NCI-H2227 (cell line): ENCODE data around the gene TPM2.

Source experiments
- DNase-seq: peaks from one replicate; lab custom pipeline; 2025; ENCODE audit not compliant: unreplicated experiment; lab: John Stamatoyannopoulos, UW

The TPM2 gene

GRCh38 chr9:35635730-35636129 is 54.0 kb downstream of the TPM2 start:
- no peak for DNase-seq
